H1 (cell line): ENCODE results near the gene PRRG3. TPM values are rescaled to one million over a fixed set of nuclear protein-coding genes. Genes with fewer than 3 reads are reported as not detected.

Source experiments
- CTCF ChIA-PET: fragments of 300-600 bp; sonication (Branson Sonifier 250); formaldehyde crosslinking; loops from one replicate; lab custom pipeline; 2021; ENCODE audit not compliant: partially characterized antibody; lab: Charles Lee
- POLR2A ChIA-PET: fragments of 300-600 bp; sonication (Branson Sonifier 250); formaldehyde crosslinking; loops from one replicate; lab custom pipeline; 2021; ENCODE audit warnings: inconsistent platforms; ENCODE audit not compliant: partially characterized antibody; lab: Charles Lee
- DNase-seq, 2 experiments: peaks; one replicate each; pipeline versions ENCODE4 v3.0.0 to v3.0.0-alpha.2; 2010 to 2022; ENCODE audit warnings: low spot score in 2 of 2, low read depth in 1 of 2, mixed read lengths in 1 of 2
- FAIRE-seq: peaks from 2 replicates; lab custom pipeline; 2011; peaks lifted over from hg19 to GRCh38; lab: Jason Lieb, UNC
- H2AFZ ChIP-seq: 2 replicates; pipeline ENCODE4 v1.8.1; 2012; ENCODE audit warnings: low read length, inconsistent platforms
- H2AK5ac ChIP-seq: 2 replicates; pipeline ENCODE4 v1.6.1; 2013; ENCODE audit warnings: low read depth, low read length
- H2BK120ac ChIP-seq: replicated peaks from 2 replicates; pipeline ENCODE3; 2013; ENCODE audit warnings: low read depth, low read length, inconsistent platforms
- H2BK12ac ChIP-seq: 2 replicates; pipeline ENCODE4 v1.6.1; 2013; ENCODE audit warnings: low read depth, low read length
- H2BK15ac ChIP-seq: 2 replicates; pipeline ENCODE4 v1.6.1; 2013; ENCODE audit warnings: low read length
- H2BK20ac ChIP-seq: 2 replicates; pipeline ENCODE4 v1.6.1; 2013; ENCODE audit warnings: low read length
- H2BK5ac ChIP-seq: 2 replicates; pipeline ENCODE4 v1.6.1; 2013; ENCODE audit warnings: low read depth, low read length
- H3K14ac ChIP-seq: 2 replicates; pipeline ENCODE4 v1.6.1; 2013; ENCODE audit warnings: inconsistent platforms; ENCODE audit not compliant: insufficient read length
- H3K18ac ChIP-seq: 2 replicates; pipeline ENCODE4 v1.6.1; 2013; ENCODE audit warnings: low read length; ENCODE audit errors: extremely low read depth
- H3K23ac ChIP-seq: 2 replicates; pipeline ENCODE4 v1.6.1; 2013; ENCODE audit warnings: inconsistent platforms; ENCODE audit not compliant: insufficient read length
- H3K23me2 ChIP-seq: 2 replicates; pipeline ENCODE4 v1.6.1; 2013; ENCODE audit warnings: low read depth, low read length
- H3K27ac ChIP-seq: 2 replicates; pipeline ENCODE4 v1.6.1; 2011; ENCODE audit warnings: low read depth, low read length, inconsistent platforms
- H3K27me3 ChIP-seq, 4 experiments: replicated peaks in 1 of 4; 1 replicate in 1 of 4; 2 replicates in 3 of 4; pipeline versions ENCODE4 v1.6.1 to v1.8.1; 2011 to 2013; ENCODE audit warnings: low read length in 3 of 4, mild to moderate bottlenecking in 3 of 4, inconsistent platforms in 2 of 4, mixed read lengths in 2 of 4, moderate library complexity in 1 of 4; ENCODE audit not compliant: control insufficient read depth in 3 of 4, insufficient read depth in 3 of 4; ENCODE audit errors: extremely low read depth in 1 of 4
- H3K36me3 ChIP-seq, 4 experiments: 2 replicates each; pipeline versions ENCODE4 v1.6.1 to v1.8.1; 2011 to 2013; ENCODE audit warnings: mild to moderate bottlenecking in 4 of 4, low read length in 3 of 4, moderate library complexity in 2 of 4, control low read depth in 1 of 4, inconsistent platforms in 1 of 4; ENCODE audit not compliant: insufficient read depth in 4 of 4, control insufficient read depth in 2 of 4
- H3K4ac ChIP-seq: replicated peaks from 2 replicates; pipeline ENCODE3; 2013; ENCODE audit warnings: low read length, low read depth, mixed read lengths, inconsistent platforms; ENCODE audit not compliant: insufficient read length
- H3K4me1 ChIP-seq, 4 experiments: replicated peaks in 1 of 4; 1 replicate in 1 of 4; 2 replicates in 3 of 4; pipeline versions ENCODE4 v1.6.1 to v1.8.1; 2011 to 2013; ENCODE audit warnings: low read length in 3 of 4, inconsistent platforms in 2 of 4, mixed read lengths in 1 of 4; ENCODE audit not compliant: insufficient read depth in 4 of 4, control insufficient read depth in 3 of 4
- H3K4me2 ChIP-seq, 2 experiments: 2 replicates each; pipeline versions ENCODE4 v1.6.1 to v1.8.1; 2011 to 2013; ENCODE audit warnings: low read depth in 2 of 2, low read length in 2 of 2, control low read depth in 1 of 2, inconsistent platforms in 1 of 2, mild to moderate bottlenecking in 1 of 2; ENCODE audit not compliant: insufficient read depth in 1 of 2
- H3K4me3 ChIP-seq, 4 experiments: fragments of 200-600, 300-600 bp in 1 of 4; sonication (generic), shearing (Covaris generic), sonication (Bioruptor Twin) in 1 of 4; 2 replicates each; pipeline versions ENCODE4 v1.5.1 to v1.8.1; 2011 to 2016; ENCODE audit warnings: low read length in 4 of 4, low read depth in 3 of 4, control low read depth in 2 of 4, inconsistent platforms in 2 of 4, mild to moderate bottlenecking in 2 of 4, mixed read lengths in 1 of 4, moderate library complexity in 1 of 4; ENCODE audit not compliant: insufficient read depth in 2 of 4; ENCODE audit errors: extremely low read depth in 1 of 4
- H3K56ac ChIP-seq: replicated peaks from 2 replicates; pipeline ENCODE3; 2013; ENCODE audit warnings: low read depth, mild to moderate bottlenecking, mixed read lengths, low read length, inconsistent platforms; ENCODE audit not compliant: insufficient read length
- H3K79me1 ChIP-seq: 2 replicates; pipeline ENCODE4 v1.6.1; 2013; ENCODE audit warnings: low read depth, low read length, control low read depth
- H3K79me2 ChIP-seq, 2 experiments: 2 replicates each; pipeline versions ENCODE4 v1.6.1 to v1.8.1; 2012 to 2013; ENCODE audit warnings: low read length in 2 of 2, mild to moderate bottlenecking in 2 of 2, inconsistent platforms in 1 of 2; ENCODE audit not compliant: insufficient read depth in 2 of 2, control insufficient read depth in 1 of 2
- H3K9ac ChIP-seq, 4 experiments: replicated peaks in 1 of 4; 1 replicate in 1 of 4; 2 replicates in 3 of 4; pipeline versions ENCODE4 v1.6.1 to v1.8.1; 2011 to 2013; ENCODE audit warnings: low read depth in 3 of 4, low read length in 3 of 4, control low read depth in 2 of 4, mild to moderate bottlenecking in 2 of 4, moderate library complexity in 2 of 4, inconsistent platforms in 1 of 4; ENCODE audit errors: extremely low read depth in 1 of 4
- H3K9me3 ChIP-seq, 2 experiments: 2 replicates each; pipeline versions ENCODE4 v1.6.1 to v1.8.1; 2012 to 2013; ENCODE audit warnings: mild to moderate bottlenecking in 2 of 2, moderate library complexity in 2 of 2, control low read depth in 1 of 2, inconsistent platforms in 1 of 2, low read depth in 1 of 2, low read length in 1 of 2, mixed read lengths in 1 of 2; ENCODE audit not compliant: insufficient read depth in 2 of 2
- H4K20me1 ChIP-seq, 2 experiments: replicated peaks in 1 of 2; 2 replicates each; pipeline versions ENCODE3 to v1.8.1; 2011 to 2013; ENCODE audit warnings: inconsistent platforms in 2 of 2, low read length in 2 of 2, mild to moderate bottlenecking in 1 of 2; ENCODE audit not compliant: insufficient read depth in 2 of 2, control insufficient read depth in 1 of 2
- H4K5ac ChIP-seq: 2 replicates; pipeline ENCODE4 v1.6.1; 2013; ENCODE audit warnings: low read length, low read depth, mixed read lengths, inconsistent platforms; ENCODE audit not compliant: insufficient read length
- H4K8ac ChIP-seq: 2 replicates; pipeline ENCODE4 v1.8.0; 2013; ENCODE audit warnings: mild to moderate bottlenecking, moderate library complexity, low read length, inconsistent platforms; ENCODE audit not compliant: insufficient read depth; ENCODE audit errors: extremely low read depth
- H4K91ac ChIP-seq: replicated peaks from 2 replicates; pipeline ENCODE3; 2013; ENCODE audit warnings: low read length, mixed read lengths, inconsistent platforms; ENCODE audit not compliant: insufficient read length
- CHD1 ChIP-seq: IDR thresholded peaks from 2 replicates; pipeline ENCODE4 v1.6.1; 2012; ENCODE audit warnings: low read depth, low read length, improper control_type of control experiment
- SP4 ChIP-seq: IDR thresholded peaks from 2 replicates; pipeline ENCODE4 v1.6.1; 2012; ENCODE audit warnings: low read length, inconsistent platforms
- WGBS, 2 experiments: shearing (Covaris generic) in 1 of 2; methylation state at CpG; one replicate each; pipeline versions ENCODE4 v1.1.6 to v1.1.7; 2013 to 2015; ENCODE audit warnings: low lambda C conversion rate in 2 of 2, mixed read lengths in 2 of 2, inconsistent platforms in 1 of 2, low coverage in 1 of 2, missing lambda C conversion rate in 1 of 2; ENCODE audit not compliant: insufficient replicate concordance in 2 of 2, insufficient coverage in 1 of 2, insufficient read length in 1 of 2; ENCODE audit errors: extremely low coverage in 1 of 2, missing lambda C conversion rate in 1 of 2; 5-methylcytosine and 5-hydroxymethylcytosine counted together
- polyA plus RNA-seq, 7 experiments: library from polyadenylated mRNA; depleted of rRNA in 3 of 7; stranded (reverse) in 5 of 7; unstranded in 2 of 7; fragments of >200 nt in 5 of 7; fragments of 200-250 nt in 2 of 7; gene quantifications; 1 replicate in 5 of 7; 2 replicates in 1 of 7; 4 replicates in 1 of 7; pipeline versions ENCODE4 v1.2.1 to v1.2.3, GENCODE V29; 2011 to 2013; ENCODE audit warnings: missing spikeins in 2 of 7, mixed read lengths in 2 of 7
- total RNA-seq: library from RNA; stranded (reverse); fragmentation: NEBNext Ultra II Directional; extraction: Animal tissue kit (Norgen Biotek cat#: 25700); gene quantifications from 2 replicates; pipeline ENCODE4 v1.2.1, GENCODE V29; 2021

Gene PRRG3
- total and polyA plus RNA-seq, 2 of the 8 experiments (the other 6 are each of a cell fraction or from before 2014, with no cell fraction given), result 4.2 to 5.4 TPM

DNA sequence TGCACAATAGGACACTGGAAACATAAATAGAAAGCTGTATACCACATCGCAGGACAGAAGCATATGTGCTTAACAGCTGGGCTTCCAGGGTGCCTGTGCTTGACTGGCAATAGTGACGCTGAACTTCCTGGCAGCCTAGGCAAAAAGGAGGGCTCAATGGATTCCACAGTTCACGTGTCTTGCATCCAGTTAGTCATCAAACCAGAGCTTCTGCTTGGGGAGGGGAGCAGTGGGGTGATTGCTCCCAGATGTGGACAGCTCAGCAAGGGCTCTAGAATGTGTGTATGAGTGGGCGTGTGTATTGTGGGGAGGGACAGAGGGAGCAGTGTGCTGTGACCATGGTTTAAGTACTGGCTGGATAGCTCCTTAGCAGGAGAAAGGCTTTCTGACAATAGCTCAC is 2.3 kb downstream of the PRRG3 start:
- no peak overlapping the region for H2BK5ac ChIP-seq
- no peak overlapping the region for H2BK120ac ChIP-seq
- POLR2A ChIA-PET, result interaction anchor here (1.1 kb wide), 1 partner anchor 9 kb away, joined by 3 read pairs; no protein-coding TSS in a partner anchor
- H3K4ac ChIP-seq, result no peak overlapping the region
- no peak overlapping the region for H3K4me3 ChIP-seq
- no peak for DNase-seq
- no peaks in the 10 kb centered on the region for H4K20me1 ChIP-seq
- H2AK5ac ChIP-seq, result no peak overlapping the region
- H3K27ac ChIP-seq, result no peak overlapping the region
- no peak for TF ChIP-seq CHD1
- TF ChIP-seq SP4, result no peak
- TF ChIP-seq, all 59 proteins: peak for 0
- Histone ChIP-seq H3K56ac (no peak overlapping the region), H3K79me2 (no peaks in the 10 kb centered on the region), H4K8ac (no peak overlapping the region), H3K9me3 (no peaks in the 10 kb centered on the region), H3K27me3 (peaks cover 0 to 6% (median 1%) of the 10 kb centered on the region in 4 experiments; a peak in 2 of 7 replicates), H2BK12ac (no peak overlapping the region), H4K5ac (no peak overlapping the region), H3K14ac (no peak overlapping the region), H2AFZ (no peak overlapping the region), H3K23ac (no peak overlapping the region), H2BK15ac (no peak overlapping the region), H3K79me1 (no peaks in the 10 kb centered on the region), H3K23me2 (no peaks in the 10 kb centered on the region), H3K4me2 (no peak overlapping the region), H3K9ac (no peak overlapping the region), H4K91ac (no peak overlapping the region), H3K18ac (no peak overlapping the region), H2BK20ac (no peak overlapping the region), H3K4me1 (peaks cover 0 to 6% (median 0%) of the 10 kb centered on the region in 4 experiments; a peak in 1 of 7 replicates), H3K36me3 (no peaks in the 10 kb centered on the region)
- no peak for FAIRE-seq
- WGBS, 2 experiments, result 86% methylated on average over 3 of the region's 4 CpGs; no CpG with 5 or more reads in 1 of the 2 experiments
- CTCF ChIA-PET, result interaction anchor here (1.4 to 1.8 kb wide), 2 partner anchors 14 to 17 kb away, joined by 4 to 5 read pairs; no protein-coding TSS in a partner anchor
